ENCODE data around the gene BHMT2.

Gene BHMT2

GRCh38 chr5:79112703-79113058 lies 43.1 kb downstream of the BHMT2 start:
- no peaks in the 10 kb centered on the region for H4K20me1 ChIP-seq (ENCODE audit: control insufficient read depth, insufficient read depth, low read depth, low read length)
- no peaks in the 10 kb centered on the region for H3K9me2 ChIP-seq (replicated peaks; ENCODE audit: control insufficient read depth, low read length)
- H3F3A ChIP-seq (ENCODE audit: control insufficient read depth, insufficient read depth): no peaks in the 10 kb centered on the region
- H3K36me3 ChIP-seq (ENCODE audit: control insufficient read depth, low read length): no peaks in the 10 kb centered on the region
- no peak overlapping the region for H3K4me3 ChIP-seq (ENCODE audit: low read length)
- no peak overlapping the region for H3K27ac ChIP-seq (ENCODE audit: low read depth, low read length)
- H3K9me3 ChIP-seq (ENCODE audit: control insufficient read depth, insufficient read depth, low read length): no peaks in the 10 kb centered on the region
- H3K4me1 ChIP-seq (ENCODE audit: control insufficient read depth, low read length): no peaks in the 10 kb centered on the region
- no peak overlapping the region for H3K4me2 ChIP-seq (ENCODE audit: low read length)
- TF ChIP-seq CTCF (IDR thresholded peaks at IDR 0.05; ENCODE audit: low read depth, low read length, poor library complexity, severe bottlenecking): no peak
- no peak for TF ChIP-seq EZH2phosphoT487 (IDR thresholded peaks at IDR 0.05; ENCODE audit: borderline replicate concordance, low read length)
- no peaks in the 10 kb centered on the region for H3K79me2 ChIP-seq (ENCODE audit: control insufficient read depth, low read length)
- peaks cover 11% of the 10 kb centered on the region for H3K27me3 ChIP-seq (ENCODE audit: control insufficient read depth, low read length)

- Histone ChIP-seq H3K79me2 (ENCODE audit: control insufficient read depth, low read length) (no peaks in the 10 kb centered on the region), H3K4me2 (ENCODE audit: low read length) (no peak overlapping the region), H3F3A (ENCODE audit: control insufficient read depth, insufficient read depth) (no peaks in the 10 kb centered on the region), H3K9me3 (ENCODE audit: control insufficient read depth, insufficient read depth, low read length) (no peaks in the 10 kb centered on the region), H3K4me1 (ENCODE audit: control insufficient read depth, low read length) (no peaks in the 10 kb centered on the region), H3K27me3 (ENCODE audit: control insufficient read depth, low read length) (peaks cover 5% of the 10 kb centered on the region), H3K9me2 (replicated peaks; ENCODE audit: control insufficient read depth, low read length) (no peaks in the 10 kb centered on the region), H3K36me3 (ENCODE audit: control insufficient read depth, low read length) (no peaks in the 10 kb centered on the region), H3K27ac (ENCODE audit: low read depth, low read length) (no peak overlapping the region), H4K20me1 (ENCODE audit: control insufficient read depth, insufficient read depth, low read depth, low read length) (no peaks in the 10 kb centered on the region), H3K4me3 (ENCODE audit: low read length) (no peak overlapping the region)
- TF ChIP-seq CTCF (IDR thresholded peaks at IDR 0.05; ENCODE audit: low read depth, low read length, poor library complexity, severe bottlenecking): no peak
- no peak for TF ChIP-seq EZH2phosphoT487 (IDR thresholded peaks at IDR 0.05; ENCODE audit: borderline replicate concordance, low read length)
Observed at GRCh38 chr5:79119486-79119885, 49.9 kb downstream of the BHMT2 start.

DNA sequence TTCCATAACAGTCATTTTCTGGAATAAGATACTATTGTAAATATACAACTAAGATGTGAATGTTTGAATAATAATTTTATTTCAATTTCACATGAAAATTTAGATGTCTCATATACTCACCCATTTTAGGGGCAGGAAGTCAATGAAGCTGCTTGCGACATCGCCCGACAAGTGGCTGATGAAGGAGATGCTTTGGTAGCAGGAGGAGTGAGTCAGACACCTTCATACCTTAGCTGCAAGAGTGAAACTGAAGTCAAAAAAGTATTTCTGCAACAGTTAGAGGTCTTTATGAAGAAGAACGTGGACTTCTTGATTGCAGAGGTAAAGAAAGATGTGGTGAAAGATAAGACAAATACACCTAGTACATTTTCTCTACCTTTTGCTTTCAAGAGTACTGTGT lies 50.7 kb downstream of the BHMT2 start:
- no peaks in the 10 kb centered on the region; the same call in 1 of the 2 replicates for H3K27me3 ChIP-seq (ENCODE audit: control insufficient read depth, low read length)
- H3K27ac ChIP-seq (ENCODE audit: low read depth, low read length): no peak overlapping the region
- H3K4me3 ChIP-seq (ENCODE audit: low read length): no peak overlapping the region
- TF ChIP-seq EZH2phosphoT487 (IDR thresholded peaks at IDR 0.05; ENCODE audit: borderline replicate concordance, low read length): no peak
- no peak for TF ChIP-seq CTCF (IDR thresholded peaks at IDR 0.05; ENCODE audit: low read depth, low read length, poor library complexity, severe bottlenecking)
- H4K20me1 ChIP-seq (ENCODE audit: control insufficient read depth, insufficient read depth, low read depth, low read length): no peaks in the 10 kb centered on the region
- H3K4me1 ChIP-seq (ENCODE audit: control insufficient read depth, low read length): no peaks in the 10 kb centered on the region
- H3K9me3 ChIP-seq (ENCODE audit: control insufficient read depth, insufficient read depth, low read length): no peaks in the 10 kb centered on the region
- no peak overlapping the region for H3K4me2 ChIP-seq (ENCODE audit: low read length)
- no peaks in the 10 kb centered on the region for H3K36me3 ChIP-seq (ENCODE audit: control insufficient read depth, low read length)
- no peaks in the 10 kb centered on the region for H3F3A ChIP-seq (ENCODE audit: control insufficient read depth, insufficient read depth)
- no peaks in the 10 kb centered on the region for H3K79me2 ChIP-seq (ENCODE audit: control insufficient read depth, low read length)
- H3K9me2 ChIP-seq (replicated peaks; ENCODE audit: control insufficient read depth, low read length): no peaks in the 10 kb centered on the region

GRCh38 chr5:79122973-79123372 lies 53.4 kb downstream of the BHMT2 start:
- Histone ChIP-seq H3K36me3 (ENCODE audit: control insufficient read depth, low read length) (no peaks in the 10 kb centered on the region), H3K4me2 (ENCODE audit: low read length) (no peak overlapping the region), H3K27ac (ENCODE audit: low read depth, low read length) (no peak overlapping the region), H3K4me3 (ENCODE audit: low read length) (no peak overlapping the region), H3K9me2 (replicated peaks; ENCODE audit: control insufficient read depth, low read length) (no peaks in the 10 kb centered on the region), H3K27me3 (ENCODE audit: control insufficient read depth, low read length) (no peaks in the 10 kb centered on the region), H3F3A (ENCODE audit: control insufficient read depth, insufficient read depth) (no peaks in the 10 kb centered on the region), H3K9me3 (ENCODE audit: control insufficient read depth, insufficient read depth, low read length) (no peaks in the 10 kb centered on the region), H3K79me2 (ENCODE audit: control insufficient read depth, low read length) (no peaks in the 10 kb centered on the region), H3K4me1 (ENCODE audit: control insufficient read depth, low read length) (no peaks in the 10 kb centered on the region), H4K20me1 (ENCODE audit: control insufficient read depth, insufficient read depth, low read depth, low read length) (no peaks in the 10 kb centered on the region)
- TF ChIP-seq EZH2phosphoT487 (IDR thresholded peaks at IDR 0.05; ENCODE audit: borderline replicate concordance, low read length) (no peak), CTCF (IDR thresholded peaks at IDR 0.05; ENCODE audit: low read depth, low read length, poor library complexity, severe bottlenecking) (no peak)
